Mesothelial cell of epicardium (in vitro differentiated cells): ENCODE measurements around the gene RACGAP1. TPM values are rescaled to one million over a fixed set of nuclear protein-coding genes. Genes with fewer than 3 reads are reported as not detected.
A peak's percentile ranks its signal among the peaks of the same experiment; 100 is the strongest.

Source experiments
- DNase-seq, 2 experiments: peaks; one replicate each; pipeline ENCODE4 v3.0.0; 2021; ENCODE audit warnings: low spot score in 2 of 2; ENCODE audit not compliant: unreplicated experiment in 2 of 2
- H3K27ac Mint-ChIP-seq: 2 replicates; pipeline ENCODE4 v1.8.0; 2021; ENCODE audit warnings: mixed read lengths
- H3K27me3 Mint-ChIP-seq: 2 replicates; pipeline ENCODE4 v1.8.0; 2021; ENCODE audit warnings: low read depth, mixed read lengths
- H3K36me3 Mint-ChIP-seq: 2 replicates; pipeline ENCODE4 v1.8.0; 2021; ENCODE audit warnings: mixed read lengths
- H3K4me1 Mint-ChIP-seq: 2 replicates; pipeline ENCODE4 v1.8.0; 2021; ENCODE audit warnings: mixed read lengths
- H3K4me3 Mint-ChIP-seq: 2 replicates; pipeline ENCODE4 v1.8.0; 2021; ENCODE audit warnings: mild to moderate bottlenecking, moderate library complexity, mixed read lengths
- H3K9me3 Mint-ChIP-seq: 2 replicates; pipeline ENCODE4 v1.8.0; 2021; ENCODE audit warnings: mixed read lengths
- total RNA-seq: library from RNA; stranded (reverse); gene quantifications from 3 replicates; pipeline ENCODE4 v1.2.1, GENCODE V29; 2021
- TF ChIP-seq, protein P1 (sequence below): fragments of 200-600 bp; sonication (generic); IDR thresholded peaks from one replicate; pipeline ENCODE4 v1.5.0; 2021; ENCODE audit warnings: antibody characterized with exemption; ENCODE audit not compliant: unreplicated experiment

The RACGAP1 gene
- total RNA-seq, 1 donor from 2014 or later: 29.8 TPM

DNA sequence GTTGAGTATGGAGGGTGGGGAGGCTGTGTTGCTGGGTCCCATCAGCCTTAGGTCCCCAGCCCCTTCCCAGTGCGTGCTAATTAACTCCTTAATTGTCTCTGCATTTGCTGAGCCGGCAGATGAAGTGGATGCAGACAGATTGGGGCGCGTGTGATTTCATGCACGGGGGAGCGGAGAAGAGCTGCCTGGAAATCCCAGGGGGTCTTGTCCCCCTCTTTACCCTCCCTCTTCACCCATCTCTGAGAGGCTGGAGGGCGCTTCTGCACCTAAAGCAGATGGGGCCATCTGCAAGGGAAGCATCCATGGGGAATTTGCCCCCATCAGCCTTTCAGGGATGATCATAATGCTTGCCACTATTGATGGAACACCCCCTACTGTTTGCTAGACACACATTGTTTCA lies 27.7 kb upstream of the RACGAP1 start:
- TF ChIP-seq, protein P1, sequence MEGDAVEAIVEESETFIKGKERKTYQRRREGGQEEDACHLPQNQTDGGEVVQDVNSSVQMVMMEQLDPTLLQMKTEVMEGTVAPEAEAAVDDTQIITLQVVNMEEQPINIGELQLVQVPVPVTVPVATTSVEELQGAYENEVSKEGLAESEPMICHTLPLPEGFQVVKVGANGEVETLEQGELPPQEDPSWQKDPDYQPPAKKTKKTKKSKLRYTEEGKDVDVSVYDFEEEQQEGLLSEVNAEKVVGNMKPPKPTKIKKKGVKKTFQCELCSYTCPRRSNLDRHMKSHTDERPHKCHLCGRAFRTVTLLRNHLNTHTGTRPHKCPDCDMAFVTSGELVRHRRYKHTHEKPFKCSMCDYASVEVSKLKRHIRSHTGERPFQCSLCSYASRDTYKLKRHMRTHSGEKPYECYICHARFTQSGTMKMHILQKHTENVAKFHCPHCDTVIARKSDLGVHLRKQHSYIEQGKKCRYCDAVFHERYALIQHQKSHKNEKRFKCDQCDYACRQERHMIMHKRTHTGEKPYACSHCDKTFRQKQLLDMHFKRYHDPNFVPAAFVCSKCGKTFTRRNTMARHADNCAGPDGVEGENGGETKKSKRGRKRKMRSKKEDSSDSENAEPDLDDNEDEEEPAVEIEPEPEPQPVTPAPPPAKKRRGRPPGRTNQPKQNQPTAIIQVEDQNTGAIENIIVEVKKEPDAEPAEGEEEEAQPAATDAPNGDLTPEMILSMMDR: no peak
- no peak overlapping the region for H3K4me3 Mint-ChIP-seq

DNA sequence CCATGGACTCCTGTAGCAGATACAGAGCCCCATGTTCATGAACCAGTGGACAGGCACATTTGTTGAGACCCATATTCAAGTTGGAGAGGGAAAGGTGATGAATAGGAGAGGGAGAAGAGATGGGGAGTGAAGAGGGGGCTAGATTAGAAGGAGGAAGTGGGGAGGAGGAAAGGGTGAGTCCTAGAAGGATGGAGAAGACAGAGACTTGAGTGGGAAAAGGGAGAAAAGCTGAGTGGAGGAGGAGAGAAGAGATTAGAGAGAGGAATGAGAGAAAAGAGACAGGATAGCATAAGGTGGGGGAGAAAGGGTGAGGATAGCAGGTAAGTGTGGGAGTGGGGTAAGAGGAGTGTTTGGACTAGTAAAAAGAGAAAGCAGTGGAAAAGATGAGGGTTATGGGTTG lies 27.2 kb upstream of the RACGAP1 start:
- no peak for DNase-seq
- no peak overlapping the region for H3K4me3 Mint-ChIP-seq
- peaks cover 40% of the 10 kb centered on the region for H3K27me3 Mint-ChIP-seq
- H3K9me3 Mint-ChIP-seq: no peaks in the 10 kb centered on the region
- no peaks in the 10 kb centered on the region for H3K36me3 Mint-ChIP-seq
- peaks cover 39% of the 10 kb centered on the region for H3K4me1 Mint-ChIP-seq
- TF ChIP-seq, protein P1: no peak
- no peak overlapping the region for H3K27ac Mint-ChIP-seq

More for the DNA sequence above, 27.7 kb upstream of the RACGAP1 start:
- Mint-ChIP-seq H3K4me1 (peaks cover 39% of the 10 kb centered on the region), H3K36me3 (no peaks in the 10 kb centered on the region), H3K9me3 (no peaks in the 10 kb centered on the region), H3K27ac (no peak overlapping the region), H3K27me3 (peaks cover 40% of the 10 kb centered on the region)
- no peak for DNase-seq

DNA sequence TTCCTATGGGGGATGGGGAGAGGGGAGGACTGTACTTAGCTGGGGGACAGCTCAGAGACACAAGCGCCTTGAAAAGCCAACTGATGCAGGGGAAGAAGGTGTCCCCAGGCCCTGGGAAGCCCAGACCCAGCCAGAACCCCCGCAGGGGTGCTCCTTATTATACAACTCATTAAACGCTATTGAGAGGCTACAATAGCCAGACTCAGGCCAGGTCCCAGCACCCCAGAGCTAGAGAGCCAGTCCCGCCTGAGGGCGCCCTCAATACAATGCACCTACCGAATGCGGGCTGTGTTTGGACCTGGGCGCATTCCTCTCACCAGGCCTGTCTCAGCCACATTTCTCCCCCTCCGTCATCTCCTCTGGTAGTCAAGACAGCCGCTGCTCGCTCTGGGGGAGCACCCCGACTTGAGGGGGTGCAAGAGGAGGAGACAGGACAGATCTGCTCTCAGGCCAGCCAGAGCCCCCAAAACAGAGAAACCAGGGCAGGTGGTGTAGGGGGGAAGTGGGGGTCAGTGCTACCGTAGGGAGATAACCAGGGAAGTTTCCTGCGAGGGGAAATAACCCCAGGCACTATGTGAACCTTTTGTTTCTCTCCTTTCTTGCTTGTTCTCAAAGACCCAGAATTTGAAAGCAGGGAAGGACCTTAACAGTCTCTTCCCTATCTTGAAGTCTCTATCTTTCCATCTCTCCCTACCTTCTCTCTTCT lies 26.0 kb upstream of the RACGAP1 start:
- H3K9me3 Mint-ChIP-seq: no peaks in the 10 kb centered on the region
- H3K27me3 Mint-ChIP-seq: peaks cover 30% of the 10 kb centered on the region
- no peak overlapping the region for H3K4me3 Mint-ChIP-seq
- H3K27ac Mint-ChIP-seq: no peak overlapping the region
- peaks cover 32% of the 10 kb centered on the region for H3K4me1 Mint-ChIP-seq
- TF ChIP-seq, protein P1: no peak
- H3K36me3 Mint-ChIP-seq: no peaks in the 10 kb centered on the region
- no peak for DNase-seq

DNA sequence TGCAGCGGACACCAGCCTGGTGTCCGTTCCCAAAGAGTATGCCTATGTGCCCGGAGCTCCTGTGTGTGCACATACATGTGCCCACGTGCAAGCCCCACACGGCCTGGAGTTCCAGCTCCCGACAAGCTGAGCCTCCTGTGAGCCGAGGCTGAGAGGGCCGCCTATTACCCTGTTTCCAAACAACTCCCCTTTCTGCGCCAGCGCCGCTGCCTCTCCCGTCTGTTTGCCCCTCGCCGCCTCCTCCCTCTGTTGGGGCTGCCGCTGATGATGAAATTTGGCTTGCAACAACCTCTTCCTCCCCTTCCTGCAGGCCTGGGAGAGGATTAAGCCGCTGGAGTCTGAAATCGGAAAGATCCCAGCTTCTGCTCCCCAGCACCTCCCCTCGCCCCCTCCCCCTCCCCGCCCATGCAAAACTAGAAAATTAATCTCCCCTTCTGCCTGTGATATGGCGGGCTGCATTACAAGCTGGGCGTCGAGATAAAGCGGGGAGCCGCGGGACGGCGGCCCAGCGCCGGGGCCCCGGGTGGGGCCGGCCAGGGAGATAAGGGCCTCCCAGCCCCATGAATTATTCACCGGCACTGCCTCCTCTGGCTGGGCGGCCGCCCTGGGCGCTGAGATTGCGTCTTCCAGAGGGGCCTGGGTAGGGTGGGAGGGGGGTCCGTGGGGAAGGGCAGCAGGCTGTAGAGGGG lies 25.3 kb upstream of the RACGAP1 start:
- Mint-ChIP-seq H3K27ac (peak overlapping the region; percentile 58), H3K36me3 (no peaks in the 10 kb centered on the region)

DNA sequence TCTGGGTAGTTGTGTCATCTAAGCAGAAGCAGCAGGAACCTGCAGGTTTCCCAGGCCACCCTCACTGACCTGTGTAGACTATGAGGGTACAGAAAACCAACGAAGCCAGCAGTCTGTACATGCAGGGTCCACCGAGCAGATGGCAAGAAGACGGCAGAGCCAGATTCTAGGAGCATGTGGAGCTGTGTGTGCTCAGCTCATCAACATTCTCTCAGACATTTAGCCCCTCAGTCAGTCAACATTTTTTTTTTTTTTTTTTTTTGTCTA lies 24.8 kb upstream of the RACGAP1 start:
- peaks cover 22% of the 10 kb centered on the region for H3K27me3 Mint-ChIP-seq
- DNase-seq: no peak
- H3K27ac Mint-ChIP-seq: peak overlapping the region; percentile 58
- H3K36me3 Mint-ChIP-seq: no peaks in the 10 kb centered on the region
- H3K4me3 Mint-ChIP-seq: peak overlapping the region; percentile 61
- H3K4me1 Mint-ChIP-seq: peaks cover 26% of the 10 kb centered on the region
- no peaks in the 10 kb centered on the region for H3K9me3 Mint-ChIP-seq
- TF ChIP-seq, protein P1: no peak

More for the DNA sequence above, 25.3 kb upstream of the RACGAP1 start:
- Mint-ChIP-seq H3K27me3 (peaks cover 23% of the 10 kb centered on the region), H3K9me3 (no peaks in the 10 kb centered on the region), H3K4me3 (peak overlapping the region; percentile 61), H3K4me1 (peaks cover 26% of the 10 kb centered on the region)
- TF ChIP-seq, protein P1: no peak
- DNase-seq: peak in 1 of 2 experiments; percentile 70
